ENCODE measurements around the gene KRTCAP2. TPM values are rescaled to one million over a fixed set of nuclear protein-coding genes. Genes with fewer than 3 reads are reported as not detected.
A peak's percentile ranks its signal among the peaks of the same experiment; 100 is the strongest.

Gene KRTCAP2
- total and polyA plus RNA-seq, 4 donors, result 49.8 to 224 (median 99.8) TPM

GRCh38 chr1:155134880-155135414, 38.2 kb downstream of the KRTCAP2 start:
- H3K4me1 ChIP-seq (ENCODE audit: control insufficient read depth in 4 of 4, insufficient read depth in 4 of 4, low read length in 3 of 4), result peaks cover 0 to 67% (median 42%) of the 10 kb centered on the region in 4 donors
- DNase-seq (ENCODE audit: low spot score), result peak; percentile 75
- peak overlapping the region; percentile 87 to 95 for H3K9ac ChIP-seq (ENCODE audit: low read depth in 1 of 2, low read length in 2 of 2)
- peak overlapping the region; percentile 28 to 65 (median 34) for H3K4me3 ChIP-seq (ENCODE audit: low read depth in 1 of 3, low read length in 3 of 3)
- no peaks in the 10 kb centered on the region for H3K27me3 ChIP-seq (ENCODE audit: control insufficient read depth in 4 of 4, insufficient read depth in 4 of 4, low read length in 3 of 4)
- H3K9me3 ChIP-seq (ENCODE audit: control insufficient read depth in 4 of 4, low read length in 3 of 4), result no peaks in the 10 kb centered on the region
- WGBS, result 5% methylated on average over 18 of the region's 18 CpGs
- TF ChIP-seq HNF4G (IDR thresholded peaks at IDR 0.05) (peak; percentile 11), MAX (IDR thresholded peaks at IDR 0.05) (peak; percentile 75), YY1 (IDR thresholded peaks at IDR 0.05) (peak; percentile 65), EGR1 (IDR thresholded peaks at IDR 0.05; ENCODE audit: low read depth in 2 of 2) (peak in 1 of 2 donors; percentile 71), RXRA (IDR thresholded peaks at IDR 0.05) (peak; percentile 79 to 91), ATF3 (IDR thresholded peaks at IDR 0.05) (peak; percentile 52), HNF4A (conservative IDR thresholded peaks at IDR 0.05) (peak; percentile 65 to 83), FOXA2 (IDR thresholded peaks at IDR 0.05) (no peak), CTCF (IDR thresholded peaks at IDR 0.05; ENCODE audit: low read depth, low read length, missing input control) (no peak), REST (IDR thresholded peaks at IDR 0.05) (peak; percentile 84), FOXA1 (IDR thresholded peaks at IDR 0.05) (no peak), SP1 (IDR thresholded peaks at IDR 0.05) (peak; percentile 75), GABPA (IDR thresholded peaks at IDR 0.05 in 1 of 2, conservative IDR thresholded peaks at IDR 0.05 in 1 of 2) (no peak), RAD21 (IDR thresholded peaks at IDR 0.05) (peak in 1 of 2 donors; percentile 41), TAF1 (conservative IDR thresholded peaks at IDR 0.05) (no peak), ZBTB33 (IDR thresholded peaks at IDR 0.05) (peak; percentile 74), JUND (IDR thresholded peaks at IDR 0.05) (peak; percentile 41 to 80), NR2F2 (IDR thresholded peaks at IDR 0.05) (peak; percentile 84)
- H3K36me3 ChIP-seq (ENCODE audit: control insufficient read depth in 4 of 4, insufficient read depth in 3 of 4, low read depth in 1 of 4, low read length in 3 of 4), result peaks cover 8 to 26% (median 17%) of the 10 kb centered on the region in 4 donors
- H3K27ac ChIP-seq (ENCODE audit: low read depth in 1 of 2, low read length in 2 of 2), result peak overlapping the region; percentile 99
